AG10803 (cell line): Measurements from ENCODE around the gene MET.
"Not testable (repeated sequence)": the region's sequence is repeated elsewhere in the genome, so short reads cannot be mapped to it uniquely, and the experiment has no call there.

Experiments
- DNase-seq: peaks from one replicate; pipeline ENCODE4 v3.0.0; 2010; ENCODE audit warnings: low read depth
- H3K4me3 ChIP-seq: 2 replicates; pipeline ENCODE4 v1.5.1; 2011; ENCODE audit warnings: mild to moderate bottlenecking, low read length, control low read depth
- TF ChIP-seq, protein P1 (sequence below): conservative IDR thresholded peaks from 2 replicates; pipeline ENCODE4 v1.5.1; 2011; ENCODE audit warnings: mild to moderate bottlenecking, low read length, control low read depth, inconsistent platforms

MET gene

DNA sequence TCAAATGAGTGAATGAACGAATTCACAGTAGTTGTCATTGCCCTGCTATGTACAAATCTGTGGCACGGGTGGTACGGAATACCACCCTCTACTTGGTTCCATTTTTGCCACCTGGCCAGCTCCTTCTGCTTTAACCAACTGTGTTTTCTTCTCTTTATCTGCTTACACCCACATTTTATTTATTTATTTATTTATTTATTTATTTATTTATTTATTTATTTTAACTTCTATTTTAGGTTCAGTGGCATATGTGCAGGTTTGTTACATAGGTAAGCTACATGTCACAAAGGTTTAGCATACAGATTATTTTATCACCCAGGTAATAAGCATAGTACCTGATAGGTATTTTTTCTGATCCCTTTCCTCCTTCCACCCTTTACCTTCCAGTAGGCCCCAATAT, 148.2 kb downstream of the MET start:
- no peak overlapping the region for H3K4me3 ChIP-seq
- TF ChIP-seq, protein P1, sequence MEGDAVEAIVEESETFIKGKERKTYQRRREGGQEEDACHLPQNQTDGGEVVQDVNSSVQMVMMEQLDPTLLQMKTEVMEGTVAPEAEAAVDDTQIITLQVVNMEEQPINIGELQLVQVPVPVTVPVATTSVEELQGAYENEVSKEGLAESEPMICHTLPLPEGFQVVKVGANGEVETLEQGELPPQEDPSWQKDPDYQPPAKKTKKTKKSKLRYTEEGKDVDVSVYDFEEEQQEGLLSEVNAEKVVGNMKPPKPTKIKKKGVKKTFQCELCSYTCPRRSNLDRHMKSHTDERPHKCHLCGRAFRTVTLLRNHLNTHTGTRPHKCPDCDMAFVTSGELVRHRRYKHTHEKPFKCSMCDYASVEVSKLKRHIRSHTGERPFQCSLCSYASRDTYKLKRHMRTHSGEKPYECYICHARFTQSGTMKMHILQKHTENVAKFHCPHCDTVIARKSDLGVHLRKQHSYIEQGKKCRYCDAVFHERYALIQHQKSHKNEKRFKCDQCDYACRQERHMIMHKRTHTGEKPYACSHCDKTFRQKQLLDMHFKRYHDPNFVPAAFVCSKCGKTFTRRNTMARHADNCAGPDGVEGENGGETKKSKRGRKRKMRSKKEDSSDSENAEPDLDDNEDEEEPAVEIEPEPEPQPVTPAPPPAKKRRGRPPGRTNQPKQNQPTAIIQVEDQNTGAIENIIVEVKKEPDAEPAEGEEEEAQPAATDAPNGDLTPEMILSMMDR: no peak
- DNase-seq: no peak

DNA sequence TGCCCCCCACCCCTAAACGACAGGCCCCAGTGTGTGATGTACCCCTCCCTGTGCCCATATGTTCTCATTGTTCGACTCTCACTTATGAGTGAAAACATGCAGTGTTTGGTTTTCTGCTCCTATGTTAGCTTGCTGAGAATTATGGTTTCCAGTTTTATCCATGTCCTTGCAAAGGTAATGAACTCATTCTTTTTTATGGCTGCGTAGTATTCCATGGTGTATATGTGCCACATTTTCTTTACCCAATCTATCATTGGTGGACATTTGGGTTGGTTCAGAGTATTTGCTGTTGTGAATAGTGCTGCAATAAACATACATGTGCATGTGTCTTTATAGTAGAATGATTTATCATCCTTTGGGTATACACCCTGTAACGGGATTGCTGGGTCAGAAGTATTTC, 149.7 kb downstream of the MET start:
- H3K4me3 ChIP-seq: not testable (repeated sequence)

DNA sequence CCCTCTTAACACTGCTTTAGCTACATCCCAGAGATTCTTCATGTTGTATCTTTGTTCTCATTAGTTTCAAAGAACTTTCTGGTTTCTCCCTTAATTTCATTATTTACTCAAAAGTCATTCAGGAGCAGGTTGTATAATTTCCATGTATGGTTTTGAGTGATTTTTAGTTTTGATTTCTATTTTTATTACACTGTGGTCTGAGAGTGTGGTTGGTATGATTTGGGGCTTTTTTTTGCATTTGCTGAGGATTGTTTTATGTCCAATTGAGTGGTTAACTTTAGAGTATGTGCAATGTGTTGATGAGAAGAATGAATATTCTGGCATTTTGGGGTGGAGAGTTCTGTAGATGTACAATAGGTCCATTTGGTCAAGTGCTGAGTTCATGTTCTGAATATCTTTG, 152.5 kb downstream of the MET start:
- no peak for DNase-seq
- H3K4me3 ChIP-seq: no peak overlapping the region
- TF ChIP-seq, protein P1: no peak

More for the DNA sequence above, 149.7 kb downstream of the MET start:
- not testable (repeated sequence) for DNase-seq

DNA sequence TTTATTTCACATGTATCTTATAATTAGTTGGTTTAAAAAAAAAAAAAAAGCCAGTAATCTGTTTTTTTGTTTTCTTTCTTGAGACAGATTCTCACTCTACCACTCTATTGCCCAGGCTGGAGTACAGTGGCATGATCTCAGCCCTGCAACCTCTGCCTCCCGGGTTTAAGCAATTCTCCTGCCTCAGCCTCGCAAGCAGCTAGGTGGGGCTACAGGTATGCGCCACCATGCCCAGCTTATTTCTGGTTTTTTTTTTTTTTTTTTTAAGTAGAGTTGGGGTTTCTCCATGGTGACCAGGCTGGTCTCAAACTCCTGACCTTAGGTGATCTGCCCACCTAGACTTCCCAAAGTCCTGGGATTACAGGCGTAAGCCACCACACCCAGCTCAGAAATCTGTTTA, 156.3 kb downstream of the MET start:
- TF ChIP-seq, protein P1: no peak
- no peak overlapping the region for H3K4me3 ChIP-seq
- DNase-seq: no peak

DNA sequence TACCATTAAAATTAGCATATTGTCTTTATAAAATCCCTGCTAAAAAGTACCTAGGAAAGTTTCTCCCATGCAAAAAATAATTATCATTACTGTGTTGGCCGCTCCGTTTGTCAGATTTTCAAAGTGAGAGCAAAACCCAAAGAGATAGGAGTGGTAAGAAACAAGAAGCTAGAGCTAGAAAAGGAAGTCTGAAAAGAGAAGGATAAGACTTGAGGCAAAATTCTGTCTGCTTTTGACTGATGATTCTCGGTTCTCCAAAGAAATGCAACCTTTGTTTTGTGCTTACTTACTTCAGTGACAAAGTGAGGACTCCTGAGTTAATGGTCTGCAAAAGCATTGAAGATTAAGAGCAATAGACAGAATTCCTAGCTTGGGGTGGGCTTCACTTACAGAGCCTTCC, 157.0 kb downstream of the MET start:
- DNase-seq: no peak
- TF ChIP-seq, protein P1: no peak
- no peak overlapping the region for H3K4me3 ChIP-seq

DNA sequence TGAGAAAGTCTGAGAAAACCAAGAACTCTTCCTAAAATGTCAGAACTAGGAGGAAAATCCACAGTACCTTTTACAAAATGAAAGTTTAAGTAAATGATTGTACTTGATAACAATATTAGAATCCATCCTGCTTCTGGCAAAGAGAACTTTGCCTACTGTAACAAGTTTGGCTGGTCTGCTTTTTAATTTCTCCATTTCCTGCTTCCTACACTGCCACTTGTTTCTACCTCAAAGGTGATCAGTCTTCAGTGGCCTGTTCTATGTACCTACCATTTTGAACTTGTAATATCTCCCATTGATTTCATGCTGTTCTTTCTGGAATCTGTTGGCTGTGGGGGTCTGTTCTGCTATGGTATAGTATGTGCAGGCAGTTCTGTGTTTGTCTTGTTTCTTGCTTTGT, 157.5 kb downstream of the MET start:
- DNase-seq: no peak
- TF ChIP-seq, protein P1: no peak
- H3K4me3 ChIP-seq: no peak overlapping the region

DNA sequence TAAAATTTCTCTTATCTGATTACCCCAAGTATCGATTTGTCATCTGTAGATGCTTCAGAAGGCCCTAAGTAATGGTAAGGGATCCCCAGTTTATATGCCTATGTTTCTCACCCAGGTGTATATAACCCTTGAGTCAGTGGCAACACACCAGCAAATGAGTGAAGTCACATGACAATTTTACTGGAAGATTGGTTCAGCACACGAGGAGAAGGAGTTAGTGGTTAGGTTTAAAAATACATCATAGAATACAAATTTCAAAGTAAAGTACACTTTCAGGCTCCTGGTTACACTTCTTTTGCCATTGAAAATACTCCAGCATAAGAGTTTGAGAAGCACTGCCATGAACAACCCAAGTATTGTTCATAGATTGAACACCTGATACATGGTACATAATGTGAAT, 160.7 kb downstream of the MET start:
- DNase-seq: no peak
- H3K4me3 ChIP-seq: no peak overlapping the region
- TF ChIP-seq, protein P1: no peak
